Neural progenitor cell (in vitro differentiated cells): Measurements from ENCODE around the gene OPN3. TPM values are rescaled to one million over a fixed set of nuclear protein-coding genes. Genes with fewer than 3 reads are reported as not detected.

ENCODE experiments used
- DNase-seq: peaks from one replicate; pipeline ENCODE4 v3.0.0-alpha.2; 2016; ENCODE audit warnings: low spot score
- H2AFZ ChIP-seq: fragments of 200-600 bp; sonication (generic); replicated peaks from 2 replicates; pipeline ENCODE4 v1.6.1; 2016; ENCODE audit warnings: antibody characterized with exemption
- H3F3A ChIP-seq: fragments of 200-600 bp; sonication (generic); 2 replicates; pipeline ENCODE4 v1.6.1; 2016; ENCODE audit warnings: antibody characterized with exemption, low read depth
- H3K27ac ChIP-seq: fragments of 200-600 bp; sonication (generic); 2 replicates; pipeline ENCODE4 v1.5.1; 2016; ENCODE audit warnings: mild to moderate bottlenecking
- H3K27me3 ChIP-seq: fragments of 200-600 bp; sonication (generic); 2 replicates; pipeline ENCODE4 v1.6.1; 2016; ENCODE audit warnings: mild to moderate bottlenecking, moderate library complexity
- H3K36me3 ChIP-seq: fragments of 200-600 bp; sonication (generic); 2 replicates; pipeline ENCODE4 v1.5.1; 2016
- H3K4me1 ChIP-seq: fragments of 200-600 bp; sonication (generic); 2 replicates; pipeline ENCODE4 v1.6.1; 2016; ENCODE audit warnings: mixed run types
- H3K4me2 ChIP-seq: fragments of 200-600 bp; sonication (generic); 2 replicates; pipeline ENCODE4 v1.6.1; 2016
- H3K4me3 ChIP-seq: fragments of 200-600 bp; sonication (generic); 2 replicates; pipeline ENCODE4 v1.5.1; 2016
- H3K79me2 ChIP-seq: fragments of 200-600 bp; sonication (generic); 2 replicates; pipeline ENCODE4 v1.6.1; 2016; ENCODE audit warnings: low read depth
- H3K9ac ChIP-seq: fragments of 200-600 bp; sonication (generic); 2 replicates; pipeline ENCODE4 v1.6.1; 2016
- H3K9me3 ChIP-seq: fragments of 200-600 bp; sonication (generic); 2 replicates; pipeline ENCODE4 v1.5.1; 2016; ENCODE audit warnings: low read depth
- H4K20me1 ChIP-seq: fragments of 200-600 bp; sonication (generic); 2 replicates; pipeline ENCODE4 v1.6.1; 2016; ENCODE audit warnings: low read depth
- H3K27ac Mint-ChIP-seq: 3 replicates; pipeline ENCODE4 v1.8.0; 2021; ENCODE audit warnings: mixed read lengths
- H3K27me3 Mint-ChIP-seq: 2 replicates; pipeline ENCODE4 v1.8.0; 2022; ENCODE audit warnings: low read depth, mild to moderate bottlenecking, inconsistent platforms, moderate library complexity, mixed read lengths; ENCODE audit not compliant: insufficient read depth
- H3K36me3 Mint-ChIP-seq: 3 replicates; pipeline ENCODE4 v1.8.0; 2021; ENCODE audit warnings: mixed read lengths
- H3K4me1 Mint-ChIP-seq: 3 replicates; pipeline ENCODE4 v1.8.0; 2021; ENCODE audit warnings: mixed read lengths
- H3K4me3 Mint-ChIP-seq: 3 replicates; pipeline ENCODE4 v1.8.0; 2021; ENCODE audit warnings: mild to moderate bottlenecking, moderate library complexity, mixed read lengths
- H3K9me3 Mint-ChIP-seq: 3 replicates; pipeline ENCODE4 v1.8.0; 2020; ENCODE audit warnings: mixed read lengths
- EZH2 ChIP-seq: fragments of 200-600 bp; sonication (generic); IDR thresholded peaks from 2 replicates; pipeline ENCODE4 v1.6.1; 2017; ENCODE audit warnings: antibody characterized with exemption, mild to moderate bottlenecking, moderate library complexity
- EZH2phosphoT487 ChIP-seq: fragments of 200-600 bp; sonication (generic); IDR thresholded peaks from 2 replicates; pipeline ENCODE4 v1.6.1; 2017; ENCODE audit warnings: antibody characterized with exemption
- total RNA-seq: library from RNA; depleted of rRNA; stranded (reverse); fragments of >200 nt; gene quantifications from 2 replicates; pipeline ENCODE4 v1.2.3, GENCODE V29; 2015; ENCODE audit warnings: low replicate concordance
- TF ChIP-seq, protein P1 (sequence below): fragments of 200-600 bp; sonication (generic); IDR thresholded peaks from 2 replicates; pipeline ENCODE4 v1.5.1; 2017; ENCODE audit warnings: antibody characterized with exemption, mild to moderate bottlenecking

The OPN3 gene
- total RNA-seq, 1 donor from 2014 or later: 53.5 TPM

DNA sequence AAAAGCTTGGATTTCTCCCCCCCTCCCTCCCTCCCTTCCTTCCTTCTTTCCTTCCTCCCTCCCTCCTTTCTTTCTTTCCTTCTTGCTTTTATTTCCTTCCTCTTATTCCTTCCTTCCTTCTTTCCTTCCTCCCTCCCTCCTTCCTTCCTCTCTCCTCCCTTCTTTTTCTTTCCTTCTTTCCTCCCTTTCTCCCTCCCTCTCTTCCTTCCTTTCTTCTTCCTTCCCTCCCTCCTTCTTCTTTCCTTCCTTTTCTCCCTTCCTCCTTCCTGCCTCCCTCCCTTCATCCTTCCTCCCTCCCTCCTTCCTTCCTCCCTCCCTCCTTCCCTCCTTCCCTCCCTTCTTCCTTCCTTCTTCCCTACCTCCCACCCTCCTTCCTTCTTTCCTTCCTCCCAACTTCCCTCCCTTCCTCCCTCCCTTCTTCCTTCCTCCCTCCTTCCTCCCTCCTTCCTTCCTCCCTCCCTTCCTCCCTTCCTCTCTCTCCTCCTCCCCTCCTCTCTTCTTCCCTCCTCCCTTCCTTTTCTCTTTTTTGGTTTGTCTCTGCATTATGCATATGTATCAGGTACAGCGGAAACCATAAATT lies 34.7 kb upstream of the OPN3 start:
- no peak overlapping the region for H3K4me2 ChIP-seq
- H3K36me3 ChIP-seq: no peaks in the 10 kb centered on the region
- Mint-ChIP-seq H3K4me1 (peaks cover 34% of the 10 kb centered on the region), H3K27me3 (no peaks in the 10 kb centered on the region), H3K4me3 (no peak overlapping the region), H3K9me3 (peaks cover 4% of the 10 kb centered on the region), H3K36me3 (no peaks in the 10 kb centered on the region), H3K27ac (no peak overlapping the region)
- H3K27me3 ChIP-seq: no peaks in the 10 kb centered on the region
- no peaks in the 10 kb centered on the region for H3F3A ChIP-seq
- H3K9me3 ChIP-seq: no peaks in the 10 kb centered on the region
- H3K9ac ChIP-seq: no peak overlapping the region
- H3K27ac ChIP-seq: no peak overlapping the region
- no peak overlapping the region for H3K4me3 ChIP-seq
- TF ChIP-seq, protein P1, sequence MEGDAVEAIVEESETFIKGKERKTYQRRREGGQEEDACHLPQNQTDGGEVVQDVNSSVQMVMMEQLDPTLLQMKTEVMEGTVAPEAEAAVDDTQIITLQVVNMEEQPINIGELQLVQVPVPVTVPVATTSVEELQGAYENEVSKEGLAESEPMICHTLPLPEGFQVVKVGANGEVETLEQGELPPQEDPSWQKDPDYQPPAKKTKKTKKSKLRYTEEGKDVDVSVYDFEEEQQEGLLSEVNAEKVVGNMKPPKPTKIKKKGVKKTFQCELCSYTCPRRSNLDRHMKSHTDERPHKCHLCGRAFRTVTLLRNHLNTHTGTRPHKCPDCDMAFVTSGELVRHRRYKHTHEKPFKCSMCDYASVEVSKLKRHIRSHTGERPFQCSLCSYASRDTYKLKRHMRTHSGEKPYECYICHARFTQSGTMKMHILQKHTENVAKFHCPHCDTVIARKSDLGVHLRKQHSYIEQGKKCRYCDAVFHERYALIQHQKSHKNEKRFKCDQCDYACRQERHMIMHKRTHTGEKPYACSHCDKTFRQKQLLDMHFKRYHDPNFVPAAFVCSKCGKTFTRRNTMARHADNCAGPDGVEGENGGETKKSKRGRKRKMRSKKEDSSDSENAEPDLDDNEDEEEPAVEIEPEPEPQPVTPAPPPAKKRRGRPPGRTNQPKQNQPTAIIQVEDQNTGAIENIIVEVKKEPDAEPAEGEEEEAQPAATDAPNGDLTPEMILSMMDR: no peak
- TF ChIP-seq EZH2 (no peak), EZH2phosphoT487 (no peak)
- H3K4me1 ChIP-seq: peaks cover 4% of the 10 kb centered on the region
- no peak overlapping the region for H2AFZ ChIP-seq
- H4K20me1 ChIP-seq: no peaks in the 10 kb centered on the region
- DNase-seq: no peak
- H3K79me2 ChIP-seq: no peaks in the 10 kb centered on the region

DNA sequence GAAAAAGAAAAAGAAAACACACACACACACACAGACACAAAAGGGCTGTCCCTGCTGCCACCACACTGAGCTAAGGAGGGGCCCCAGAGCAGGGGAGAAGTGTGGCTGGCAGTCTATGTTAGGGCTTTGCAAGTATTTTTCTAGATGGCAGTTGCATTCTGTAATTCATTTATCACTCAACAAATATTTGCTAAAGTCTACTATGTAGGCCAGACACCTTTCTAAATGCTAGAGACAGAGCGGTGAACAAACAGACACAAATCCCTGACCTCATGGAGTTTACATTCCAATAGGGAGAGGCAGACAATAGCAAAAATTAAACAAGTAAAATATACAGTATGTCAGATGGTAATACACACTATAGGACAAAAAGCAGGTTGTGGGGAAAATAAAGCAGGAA lies 32.1 kb upstream of the OPN3 start:
- H3K9ac ChIP-seq: no peak overlapping the region
- H2AFZ ChIP-seq: no peak overlapping the region
- Mint-ChIP-seq H3K36me3 (no peaks in the 10 kb centered on the region), H3K4me1 (peaks cover 14% of the 10 kb centered on the region), H3K27ac (no peak overlapping the region), H3K4me3 (no peak overlapping the region), H3K27me3 (no peaks in the 10 kb centered on the region), H3K9me3 (peaks cover 9% of the 10 kb centered on the region)
- H3K4me2 ChIP-seq: no peak overlapping the region
- no peak overlapping the region for H3K27ac ChIP-seq
- H3K9me3 ChIP-seq: no peaks in the 10 kb centered on the region
- no peaks in the 10 kb centered on the region for H4K20me1 ChIP-seq
- no peaks in the 10 kb centered on the region for H3K4me1 ChIP-seq
- H3F3A ChIP-seq: no peaks in the 10 kb centered on the region
- H3K4me3 ChIP-seq: no peak overlapping the region
- no peaks in the 10 kb centered on the region for H3K27me3 ChIP-seq
- TF ChIP-seq EZH2 (no peak), EZH2phosphoT487 (no peak)
- TF ChIP-seq, protein P1: no peak
- DNase-seq: no peak
- no peaks in the 10 kb centered on the region for H3K79me2 ChIP-seq
- H3K36me3 ChIP-seq: no peaks in the 10 kb centered on the region

- no peaks in the 10 kb centered on the region for H3K36me3 ChIP-seq
- H3K79me2 ChIP-seq: no peaks in the 10 kb centered on the region
- H3K27me3 ChIP-seq: no peaks in the 10 kb centered on the region
- H3K27ac ChIP-seq: no peak overlapping the region
- no peak overlapping the region for H3K9ac ChIP-seq
- H3K27ac Mint-ChIP-seq: no peak overlapping the region
- H3K36me3 Mint-ChIP-seq: no peaks in the 10 kb centered on the region
- no peak overlapping the region for H3K4me2 ChIP-seq
- no peak overlapping the region for H3K4me3 ChIP-seq
- H3K4me3 Mint-ChIP-seq: no peak overlapping the region
- H3F3A ChIP-seq: no peaks in the 10 kb centered on the region
- no peak for TF ChIP-seq EZH2
- TF ChIP-seq EZH2phosphoT487: no peak
- TF ChIP-seq, protein P1: no peak
- no peaks in the 10 kb centered on the region for H4K20me1 ChIP-seq
- H3K9me3 ChIP-seq: no peaks in the 10 kb centered on the region
- DNase-seq: no peak
- peaks cover 5% of the 10 kb centered on the region for H3K4me1 Mint-ChIP-seq
- no peak overlapping the region for H2AFZ ChIP-seq
- no peaks in the 10 kb centered on the region for H3K27me3 Mint-ChIP-seq
- no peaks in the 10 kb centered on the region for H3K4me1 ChIP-seq
- peaks cover 9% of the 10 kb centered on the region for H3K9me3 Mint-ChIP-seq
Measured at GRCh38 chr1:241666419-241666818, 26.2 kb upstream of the OPN3 start.
